Stimulated activated CD8-positive, alpha-beta memory T cell treated with anti-CD3 and anti-CD28 coated beads, Interleukin-4, amount 100 ng/mL, for 4 hours (primary cell): Measurements from ENCODE around the gene FRMD3.

ENCODE experiments used
- DNase-seq, 2 donors: peaks; one replicate each; pipeline ENCODE4 v3.0.0-alpha.2; 2020; ENCODE audit warnings: low read depth in 2 of 2, low spot score in 1 of 2

The FRMD3 gene

GRCh38 chr9:83435301-83435700 is 102.9 kb downstream of the FRMD3 start:
- DNase-seq = no peak

DNA sequence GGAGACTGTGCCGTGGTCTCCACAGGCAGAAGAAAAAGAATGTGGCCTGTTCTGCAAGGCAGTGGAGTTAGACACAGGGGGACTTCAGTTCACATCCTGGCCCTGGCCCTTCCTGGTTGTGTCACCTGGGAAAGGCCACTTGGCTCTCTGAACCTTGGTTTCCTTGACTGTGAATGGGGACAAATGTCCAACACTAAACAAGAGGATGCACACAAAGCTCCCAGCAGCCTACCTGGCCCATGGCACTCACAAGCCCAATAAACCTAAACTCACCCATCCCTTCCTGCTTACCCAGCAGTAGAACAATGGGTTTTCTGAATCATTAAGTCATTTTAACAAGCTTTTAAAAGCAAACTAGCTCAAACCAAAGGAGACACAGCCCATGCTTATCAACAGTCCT is 103.9 kb downstream of the FRMD3 start:
- no peak for DNase-seq

GRCh38 chr9:83433846-83434245 is 104.4 kb downstream of the FRMD3 start:
- DNase-seq = no peak

DNA sequence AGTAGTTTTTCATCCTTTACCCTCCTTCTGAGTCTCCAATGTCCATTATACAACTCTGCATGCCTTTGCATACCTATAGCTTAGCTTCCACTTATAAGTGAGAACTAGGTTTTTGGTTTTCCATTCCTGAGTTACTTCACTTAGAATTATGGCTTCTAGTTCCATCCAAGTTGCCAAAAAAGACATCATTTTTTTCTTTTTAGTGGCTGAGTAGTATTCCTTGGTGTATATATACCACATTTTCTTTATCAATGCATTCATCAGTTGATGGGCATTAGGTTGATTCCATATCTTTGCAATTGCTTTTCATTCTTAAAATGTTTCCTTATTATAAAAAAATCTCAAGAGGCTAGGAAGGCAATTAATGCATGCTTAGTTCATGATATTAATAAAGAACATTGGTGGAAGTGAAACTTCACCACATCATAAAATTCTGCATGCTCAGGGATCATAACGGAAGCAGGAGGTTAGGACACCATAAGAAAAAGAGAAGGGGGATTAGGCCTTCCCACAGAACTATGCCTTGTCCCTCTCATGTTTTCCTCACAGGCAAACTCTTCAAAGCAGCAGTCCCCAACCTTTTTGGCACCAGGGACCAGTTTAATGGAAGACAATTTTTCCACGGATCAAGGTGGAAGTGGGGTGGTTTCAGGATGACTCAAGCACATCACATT is 105.2 kb downstream of the FRMD3 start:
- no peak for DNase-seq

DNA sequence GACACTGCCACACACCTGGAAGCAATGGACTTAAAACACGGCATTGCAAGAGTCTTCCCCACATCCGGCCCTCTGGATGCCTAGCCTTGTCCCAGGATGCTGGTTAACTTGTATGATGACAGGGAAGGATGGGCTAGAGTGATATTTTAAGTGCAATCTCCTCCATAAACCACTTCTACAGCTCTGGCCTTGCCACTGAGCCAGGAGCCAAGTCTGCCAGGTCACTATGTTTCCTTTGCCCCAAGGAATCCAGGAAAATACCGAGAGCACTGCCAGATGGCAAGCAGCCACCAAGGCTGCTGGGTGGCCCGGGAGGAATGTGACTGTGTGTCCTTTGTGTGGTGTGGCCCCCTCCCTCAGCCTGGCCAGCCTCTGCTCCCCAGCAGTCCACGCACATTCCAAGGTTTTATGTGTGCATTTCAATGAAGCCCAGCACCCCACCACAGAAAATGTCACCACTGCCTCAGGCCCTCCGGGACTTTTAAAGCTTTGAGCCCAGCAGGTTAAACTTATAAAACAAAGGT is 106.0 kb downstream of the FRMD3 start:
- DNase-seq = no peak

DNA sequence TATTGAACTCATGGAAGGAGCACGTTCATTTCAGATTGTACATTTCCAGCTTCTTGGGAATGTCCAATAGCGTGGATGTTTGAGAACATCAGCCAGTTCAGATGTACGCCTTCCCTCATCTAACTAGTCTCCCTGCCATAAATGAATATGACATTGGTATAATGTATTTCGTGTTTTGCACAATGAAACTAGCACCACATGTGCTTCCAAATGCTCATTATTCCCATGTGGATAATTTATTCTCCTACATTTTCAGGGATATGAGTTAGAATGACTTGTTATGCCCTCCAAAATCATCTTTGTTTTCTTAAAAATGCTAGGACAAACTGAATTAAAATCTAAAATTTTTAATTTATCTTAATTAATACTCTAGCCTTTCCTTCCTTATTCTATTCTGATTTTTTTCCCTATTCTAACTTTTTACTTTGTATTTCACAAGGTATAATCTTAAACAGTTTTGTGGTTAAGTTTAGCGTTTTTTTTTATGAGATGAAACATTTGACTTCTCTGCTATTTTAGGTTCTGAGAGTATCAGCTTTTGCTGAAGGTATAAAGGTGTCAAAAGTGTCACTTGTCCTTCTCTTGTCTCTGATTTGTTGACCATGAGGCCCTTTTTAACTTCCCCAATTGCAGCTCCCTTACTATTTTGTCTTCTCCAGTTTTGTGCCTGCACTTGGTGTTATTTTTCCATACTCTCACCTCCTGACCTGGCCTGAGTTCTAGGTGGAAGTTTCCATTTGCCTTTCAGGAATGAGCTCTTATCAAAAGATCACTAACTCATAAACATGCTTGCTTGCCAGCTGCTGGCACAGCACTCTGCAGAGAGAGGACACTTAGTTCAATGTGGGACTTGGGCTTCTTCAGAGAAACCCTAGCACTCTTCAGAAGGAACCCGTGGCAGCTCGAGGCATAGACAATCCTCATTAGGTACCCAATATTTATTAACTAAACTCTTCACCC is 106.8 kb downstream of the FRMD3 start:
- no peak for DNase-seq

DNA sequence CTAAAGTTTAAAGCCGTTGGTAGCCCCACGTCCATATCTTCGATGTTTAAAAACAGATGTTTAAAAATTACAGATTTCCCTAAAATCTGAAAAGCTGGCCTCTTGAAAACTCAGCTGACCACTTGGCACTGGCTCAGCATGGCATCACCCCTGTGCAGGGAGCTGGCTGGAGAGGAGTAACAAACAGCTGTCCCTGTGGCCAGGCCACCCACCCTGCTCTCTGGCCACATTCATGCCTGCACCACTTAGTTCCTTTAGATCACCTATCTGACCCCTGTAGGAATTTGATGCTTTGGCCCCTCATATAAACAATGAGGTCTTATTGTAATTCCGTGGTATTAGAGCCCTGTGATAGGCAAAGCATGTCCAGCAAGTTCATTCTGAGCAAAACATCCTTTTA is 107.5 kb downstream of the FRMD3 start:
- DNase-seq = no peak

DNA sequence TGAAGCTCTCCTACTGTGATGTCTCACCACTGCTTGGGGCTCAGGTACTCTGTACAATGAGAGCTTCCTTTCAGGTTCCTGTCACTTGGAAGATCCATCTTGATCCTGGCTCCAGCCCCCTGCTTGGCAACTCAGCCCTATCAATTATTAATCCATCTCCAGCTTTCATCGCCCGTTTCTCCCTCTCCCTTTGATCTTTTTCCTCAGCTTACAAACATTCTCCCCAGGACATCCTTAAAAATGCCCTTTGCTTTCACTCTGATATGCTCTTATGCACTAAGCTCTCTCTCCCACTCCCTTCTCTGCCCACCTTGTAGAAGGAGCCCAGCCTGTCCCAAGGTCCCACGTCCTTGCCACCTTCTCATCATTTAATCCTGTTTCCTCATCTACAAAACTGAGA is 109.0 kb downstream of the FRMD3 start:
- DNase-seq = no peak

- DNase-seq = no peak
Measured at GRCh38 chr9:83425240-83425639, 113.0 kb downstream of the FRMD3 start.

DNA sequence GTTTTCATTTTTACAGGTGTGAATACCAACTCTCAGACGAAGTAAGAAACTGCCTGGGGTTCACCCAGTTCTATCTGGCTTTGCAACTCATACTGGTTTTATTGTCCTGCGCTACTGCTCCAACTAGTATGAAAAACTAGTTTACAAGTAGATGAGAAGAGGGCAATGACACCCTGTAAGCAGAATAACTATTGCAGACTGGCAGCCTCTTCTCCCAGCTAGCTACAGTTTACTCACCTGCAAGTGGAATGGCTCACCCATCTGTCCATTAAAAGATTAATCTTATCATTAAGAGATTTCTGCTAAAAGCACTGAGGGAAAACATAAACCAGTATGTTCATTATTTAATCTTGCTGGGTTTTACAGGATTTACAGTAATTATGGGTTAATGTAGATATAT is 113.4 kb downstream of the FRMD3 start:
- DNase-seq = no peak

DNA sequence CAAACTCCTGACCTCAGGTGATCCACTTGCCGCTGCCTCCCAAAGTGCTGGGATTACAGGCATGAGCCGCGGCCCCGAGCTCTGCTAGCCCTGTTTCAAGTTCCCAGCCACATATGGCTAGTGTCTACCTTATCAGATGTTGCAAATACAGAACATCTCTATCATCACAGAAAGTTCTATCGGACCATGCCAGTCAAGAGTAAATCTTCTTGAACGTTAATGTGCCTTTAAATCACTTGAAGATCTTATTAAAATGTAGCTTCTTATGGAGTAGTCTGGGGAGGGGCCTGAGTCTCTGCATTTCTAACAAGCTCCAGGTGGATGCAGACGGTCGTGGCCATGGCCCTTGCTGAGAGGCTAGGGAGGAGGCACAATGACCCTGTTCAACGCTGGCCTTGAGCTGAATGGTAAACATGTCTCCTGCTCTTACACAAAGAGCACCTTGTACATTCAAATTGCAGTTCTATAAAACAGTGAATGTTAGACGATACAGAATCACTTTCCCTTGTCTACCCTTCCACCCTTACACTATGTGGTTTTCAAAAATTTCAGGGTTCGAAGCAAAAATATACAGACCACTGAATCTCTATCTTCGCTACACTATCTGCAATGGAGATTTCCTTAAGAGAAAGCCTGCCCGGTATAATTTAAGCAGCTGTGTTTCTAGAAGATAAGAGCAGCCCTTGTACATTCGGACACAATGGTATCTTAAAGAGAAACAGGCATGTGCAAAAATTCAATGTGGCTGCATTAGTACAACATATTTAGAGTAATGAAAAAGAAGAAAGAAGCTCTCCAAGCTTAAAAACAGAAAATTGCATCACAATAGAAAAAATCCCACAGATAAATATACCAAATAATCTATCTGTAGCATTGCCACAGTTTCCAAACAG is 114.1 kb downstream of the FRMD3 start:
- no peak for DNase-seq

DNA sequence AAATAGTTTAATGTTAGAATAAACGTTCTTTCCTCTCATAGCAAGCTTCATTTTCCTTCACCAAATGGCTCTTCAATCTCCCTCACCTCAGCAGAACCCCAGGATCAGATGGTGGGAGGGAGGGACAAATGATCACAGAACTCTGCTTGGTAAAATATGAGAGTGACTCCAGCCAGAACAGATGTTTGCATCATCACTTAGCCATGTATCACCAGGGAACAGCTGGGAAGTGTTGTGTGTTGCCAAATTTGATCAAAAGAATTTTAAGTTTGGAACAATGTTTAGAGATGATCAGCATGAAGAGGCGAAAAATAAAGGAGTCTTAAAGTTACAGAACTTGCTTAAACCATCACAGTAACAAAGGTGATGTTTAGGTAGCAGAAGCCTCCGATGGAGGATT is 115.7 kb downstream of the FRMD3 start:
- no peak for DNase-seq

GRCh38 chr9:83420486-83420885 is 117.7 kb downstream of the FRMD3 start:
- DNase-seq = no peak

- no peak for DNase-seq
Measured at GRCh38 chr9:83419961-83420360, 118.2 kb downstream of the FRMD3 start.

- no peak for DNase-seq
Measured at GRCh38 chr9:83418283-83418682, 119.9 kb downstream of the FRMD3 start.

- no peak for DNase-seq
Measured at GRCh38 chr9:83413367-83413766, 124.8 kb downstream of the FRMD3 start.

GRCh38 chr9:83410701-83411100 is 127.5 kb downstream of the FRMD3 start:
- DNase-seq = no peak

DNA sequence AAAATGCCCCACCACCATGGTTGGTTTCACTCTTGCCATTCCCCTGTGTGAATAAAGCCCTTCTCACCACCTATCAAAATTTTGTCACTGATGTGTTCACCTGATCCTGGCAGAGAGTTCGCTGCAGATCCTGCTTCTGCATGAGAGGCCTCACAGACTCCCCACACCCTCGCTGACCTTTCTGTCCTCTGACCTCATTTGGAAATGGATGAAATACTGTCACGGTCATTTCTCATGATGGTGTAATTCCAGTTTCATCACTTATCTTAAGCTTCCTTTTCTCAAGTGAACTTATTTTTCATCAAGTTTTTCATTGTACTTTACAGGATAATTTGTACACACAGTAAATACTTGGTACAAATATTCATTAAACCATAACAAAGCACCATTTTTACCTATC is 131.3 kb downstream of the FRMD3 start:
- DNase-seq = no peak

GRCh38 chr9:83405759-83406158 is 132.4 kb downstream of the FRMD3 start:
- no peak for DNase-seq

GRCh38 chr9:83403527-83404238 is 134.5 kb downstream of the FRMD3 start:
- no peak for DNase-seq
